HEK293 (cell line): Measurements from ENCODE around the gene KIAA0319L.

ENCODE experiments used
- CTCF ChIA-PET: fragments of 350-600 bp; formaldehyde crosslinking; extraction: SDS; loops from one replicate; lab custom pipeline; 2021; ENCODE audit warnings: antibody characterized with exemption; lab: Yijun Ruan, JAX
- POLR2A ChIA-PET: fragments of 300-600 bp; formaldehyde crosslinking; extraction: SDS; loops from one replicate; lab custom pipeline; 2020; ENCODE audit warnings: antibody characterized with exemption, inconsistent platforms; lab: Yijun Ruan, JAX
- H3K27ac ChIP-seq: fragments of 200-500 bp; sonication (Bioruptor generic); 2 replicates; pipeline ENCODE4 v1.5.1; 2014; ENCODE audit warnings: low read depth, low read length, control low read depth, inconsistent platforms; ENCODE audit errors: extremely low read depth
- H3K36me3 ChIP-seq, 2 experiments: fragments of 200-500 bp in 1 of 2; sonication (Bioruptor generic) in 1 of 2; 1 replicate in 1 of 2; 2 replicates in 1 of 2; pipeline ENCODE4 v1.5.1; 2014 to 2017; ENCODE audit warnings: inconsistent platforms in 2 of 2, low read length in 2 of 2; ENCODE audit not compliant: control insufficient read depth in 2 of 2, insufficient read depth in 1 of 2
- H3K4me1 ChIP-seq: fragments of 200-500 bp; sonication (Bioruptor generic); 2 replicates; pipeline ENCODE4 v1.5.1; 2014; ENCODE audit warnings: mild to moderate bottlenecking, low read length, inconsistent platforms; ENCODE audit not compliant: control insufficient read depth, insufficient read depth
- H3K4me3 ChIP-seq: 2 replicates; pipeline ENCODE4 v1.5.1; 2011; ENCODE audit warnings: low read depth, mild to moderate bottlenecking, control low read depth, low read length, moderate library complexity
- H3K9me3 ChIP-seq: fragments of 200-500 bp; sonication (Bioruptor generic); 2 replicates; pipeline ENCODE4 v1.5.1; 2014; ENCODE audit warnings: low read depth, low read length, inconsistent platforms; ENCODE audit not compliant: control insufficient read depth, insufficient read depth
- IKZF3 ChIP-seq: fragments of 450-650 bp; IDR thresholded peaks from 2 replicates; pipeline ENCODE4 v1.5.0; 2018; ENCODE audit warnings: missing biosample characterization, mild to moderate bottlenecking, missing genetic modification characterization, moderate library complexity
- KLF7 ChIP-seq: fragments of 450-650 bp; formaldehyde crosslinking; IDR thresholded peaks from 2 replicates; pipeline ENCODE4 v1.5.1; 2016; ENCODE audit warnings: missing biosample characterization, missing genetic modification characterization, borderline replicate concordance
- MYNN ChIP-seq: fragments of 450-650 bp; formaldehyde crosslinking; IDR thresholded peaks from 2 replicates; pipeline ENCODE4 v1.5.1; 2016; ENCODE audit warnings: missing biosample characterization, missing genetic modification characterization, borderline replicate concordance
- SCRT1 ChIP-seq: fragments of 450-650 bp; formaldehyde crosslinking; IDR thresholded peaks from 2 replicates; pipeline ENCODE4 v1.5.1; 2016; ENCODE audit warnings: missing biosample characterization, missing genetic modification characterization, borderline replicate concordance
- SP7 ChIP-seq: fragments of 450-650 bp; formaldehyde crosslinking; IDR thresholded peaks from 2 replicates; pipeline ENCODE4 v1.5.1; 2016; ENCODE audit warnings: missing biosample characterization, missing genetic modification characterization
- ZBTB48 ChIP-seq: fragments of 450-650 bp; formaldehyde crosslinking; IDR thresholded peaks from 2 replicates; pipeline ENCODE4 v1.5.1; 2016; ENCODE audit warnings: missing biosample characterization, missing genetic modification characterization
- ZNF112 ChIP-seq: fragments of 450-650 bp; formaldehyde crosslinking; IDR thresholded peaks from 2 replicates; pipeline ENCODE4 v1.5.0; 2017; ENCODE audit warnings: missing biosample characterization, missing genetic modification characterization
- ZNF133 ChIP-seq: fragments of 450-650 bp; formaldehyde crosslinking; IDR thresholded peaks from 2 replicates; pipeline ENCODE4 v1.5.1; 2016; ENCODE audit warnings: missing biosample characterization, missing genetic modification characterization
- ZNF146 ChIP-seq: fragments of 450-650 bp; formaldehyde crosslinking; IDR thresholded peaks from 2 replicates; pipeline ENCODE4 v1.5.1; 2016; ENCODE audit warnings: missing biosample characterization, missing genetic modification characterization
- ZNF202 ChIP-seq: fragments of 450-650 bp; formaldehyde crosslinking; IDR thresholded peaks from 2 replicates; pipeline ENCODE4 v1.5.1; 2016; ENCODE audit warnings: missing biosample characterization, missing genetic modification characterization, borderline replicate concordance
- ZNF311 ChIP-seq: fragments of 450-650 bp; formaldehyde crosslinking; IDR thresholded peaks from 2 replicates; pipeline ENCODE4 v1.5.1; 2017; ENCODE audit warnings: missing biosample characterization, missing genetic modification characterization, borderline replicate concordance
- ZNF488 ChIP-seq: fragments of 450-650 bp; formaldehyde crosslinking; IDR thresholded peaks from 2 replicates; pipeline ENCODE4 v1.5.1; 2016; ENCODE audit warnings: missing biosample characterization, missing genetic modification characterization
- ZNF530 ChIP-seq: fragments of 450-650 bp; formaldehyde crosslinking; IDR thresholded peaks from 2 replicates; pipeline ENCODE4 v1.5.1; 2016; ENCODE audit warnings: low read depth, missing biosample characterization, missing genetic modification characterization
- ZNF548 ChIP-seq: fragments of 450-650 bp; formaldehyde crosslinking; IDR thresholded peaks from 2 replicates; pipeline ENCODE4 v1.5.1; 2016; ENCODE audit warnings: missing biosample characterization, missing genetic modification characterization
- ZNF629 ChIP-seq: fragments of 450-650 bp; formaldehyde crosslinking; IDR thresholded peaks from 2 replicates; pipeline ENCODE4 v1.5.1; 2017; ENCODE audit warnings: missing biosample characterization, missing genetic modification characterization
- ZNF660 ChIP-seq: fragments of 450-650 bp; IDR thresholded peaks from 2 replicates; pipeline ENCODE4 v1.5.1; 2018; ENCODE audit warnings: missing biosample characterization, mild to moderate bottlenecking, missing genetic modification characterization
- ZNF692 ChIP-seq: fragments of 450-650 bp; formaldehyde crosslinking; IDR thresholded peaks from 2 replicates; pipeline ENCODE4 v1.5.1; 2016; ENCODE audit warnings: missing biosample characterization, missing genetic modification characterization
- ZNF707 ChIP-seq: fragments of 450-650 bp; formaldehyde crosslinking; IDR thresholded peaks from 2 replicates; pipeline ENCODE4 v1.5.1; 2016; ENCODE audit warnings: missing biosample characterization, missing genetic modification characterization
- ZNF76 ChIP-seq: fragments of 450-650 bp; formaldehyde crosslinking; IDR thresholded peaks from 2 replicates; pipeline ENCODE4; 2016; ENCODE audit warnings: low read depth, missing biosample characterization, missing genetic modification characterization, borderline replicate concordance
- ZNF768 ChIP-seq: fragments of 450-650 bp; formaldehyde crosslinking; IDR thresholded peaks from 2 replicates; pipeline ENCODE4 v1.5.1; 2018; ENCODE audit warnings: missing biosample characterization, mild to moderate bottlenecking, missing genetic modification characterization
- ZNF777 ChIP-seq: fragments of 450-650 bp; formaldehyde crosslinking; IDR thresholded peaks from 2 replicates; pipeline ENCODE4 v1.5.1; 2017; ENCODE audit warnings: missing biosample characterization, missing genetic modification characterization, borderline replicate concordance
- ZSCAN5A ChIP-seq: fragments of 450-650 bp; formaldehyde crosslinking; IDR thresholded peaks from 2 replicates; pipeline ENCODE4 v1.5.1; 2016; ENCODE audit warnings: missing biosample characterization, missing genetic modification characterization
- TF ChIP-seq, protein P1 (sequence below): fragments of 450-650 bp; formaldehyde crosslinking; conservative IDR thresholded peaks from 2 replicates; pipeline ENCODE4 v1.5.1; 2016; ENCODE audit warnings: low read depth, missing biosample characterization, missing genetic modification characterization
- TF ChIP-seq, protein P2 (sequence below): fragments of 450-650 bp; formaldehyde crosslinking; IDR thresholded peaks from 2 replicates; pipeline ENCODE4 v1.5.1; 2016; ENCODE audit warnings: missing biosample characterization, missing genetic modification characterization, borderline replicate concordance

The KIAA0319L gene

DNA sequence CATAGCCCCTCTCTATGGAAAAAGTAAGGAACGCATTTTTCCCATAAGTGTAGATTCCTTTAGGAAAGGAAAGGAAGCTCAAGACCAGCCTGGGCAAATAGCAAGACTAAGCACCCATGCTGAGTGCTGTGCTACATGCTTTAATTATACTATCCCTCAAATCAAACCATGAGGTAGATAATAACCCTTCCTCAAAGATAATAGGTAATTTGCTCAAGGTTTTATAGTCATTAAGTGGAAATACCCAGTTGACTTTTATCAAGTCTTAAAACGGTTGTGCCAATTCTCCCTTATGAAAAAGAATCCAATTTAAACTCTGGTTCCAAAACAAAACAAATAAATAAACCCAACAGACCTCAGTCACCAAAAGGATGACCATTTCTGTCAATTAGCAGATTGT lies 3.4 kb downstream of the KIAA0319L start:
- peaks cover 27% of the 10 kb centered on the region for H3K4me1 ChIP-seq
- CTCF ChIA-PET = interaction anchor here (0.6 kb wide), 1 partner anchor 17 kb away, joined by 4 read pairs; no protein-coding TSS in a partner anchor
- peaks cover 24 to 47% of the 10 kb centered on the region in 2 experiments; a peak in 2 of 3 replicates for H3K36me3 ChIP-seq
- no peak overlapping the region for H3K27ac ChIP-seq
- H3K9me3 ChIP-seq = no peaks in the 10 kb centered on the region
- POLR2A ChIA-PET = no interaction called here
- H3K4me3 ChIP-seq = no peak overlapping the region
- TF ChIP-seq ZNF133 (tag by site-specific recombination) (no peak), SCRT1 (tag by site-specific recombination) (peak; percentile 45; the same call in 1 of the 2 replicates), SP7 (tag by site-specific recombination) (peak; percentile 77), ZSCAN5A (tag by site-specific recombination) (no peak), ZNF660 (tag by site-specific recombination) (no peak), ZNF146 (tag by site-specific recombination) (no peak), ZNF76 (no peak), KLF7 (tag by site-specific recombination) (no peak), ZNF768 (tag by site-specific recombination) (no peak), ZNF311 (no peak), ZNF548 (tag by site-specific recombination) (no peak), ZNF488 (tag by site-specific recombination) (no peak), IKZF3 (tag by site-specific recombination) (0 out of 2 replicates have a peak, but pooled peaks have one; percentile 21), ZBTB48 (tag by site-specific recombination) (no peak), ZNF530 (tag by site-specific recombination) (no peak), ZNF629 (no peak), MYNN (tag by site-specific recombination) (no peak), ZNF202 (tag by site-specific recombination) (no peak), ZNF692 (tag by site-specific recombination) (peak; percentile 19; the same call in 1 of the 2 replicates), ZNF112 (tag by site-specific recombination) (no peak), ZNF707 (tag by site-specific recombination) (no peak), ZNF777 (tag by site-specific recombination) (no peak)
- TF ChIP-seq, protein P1, sequence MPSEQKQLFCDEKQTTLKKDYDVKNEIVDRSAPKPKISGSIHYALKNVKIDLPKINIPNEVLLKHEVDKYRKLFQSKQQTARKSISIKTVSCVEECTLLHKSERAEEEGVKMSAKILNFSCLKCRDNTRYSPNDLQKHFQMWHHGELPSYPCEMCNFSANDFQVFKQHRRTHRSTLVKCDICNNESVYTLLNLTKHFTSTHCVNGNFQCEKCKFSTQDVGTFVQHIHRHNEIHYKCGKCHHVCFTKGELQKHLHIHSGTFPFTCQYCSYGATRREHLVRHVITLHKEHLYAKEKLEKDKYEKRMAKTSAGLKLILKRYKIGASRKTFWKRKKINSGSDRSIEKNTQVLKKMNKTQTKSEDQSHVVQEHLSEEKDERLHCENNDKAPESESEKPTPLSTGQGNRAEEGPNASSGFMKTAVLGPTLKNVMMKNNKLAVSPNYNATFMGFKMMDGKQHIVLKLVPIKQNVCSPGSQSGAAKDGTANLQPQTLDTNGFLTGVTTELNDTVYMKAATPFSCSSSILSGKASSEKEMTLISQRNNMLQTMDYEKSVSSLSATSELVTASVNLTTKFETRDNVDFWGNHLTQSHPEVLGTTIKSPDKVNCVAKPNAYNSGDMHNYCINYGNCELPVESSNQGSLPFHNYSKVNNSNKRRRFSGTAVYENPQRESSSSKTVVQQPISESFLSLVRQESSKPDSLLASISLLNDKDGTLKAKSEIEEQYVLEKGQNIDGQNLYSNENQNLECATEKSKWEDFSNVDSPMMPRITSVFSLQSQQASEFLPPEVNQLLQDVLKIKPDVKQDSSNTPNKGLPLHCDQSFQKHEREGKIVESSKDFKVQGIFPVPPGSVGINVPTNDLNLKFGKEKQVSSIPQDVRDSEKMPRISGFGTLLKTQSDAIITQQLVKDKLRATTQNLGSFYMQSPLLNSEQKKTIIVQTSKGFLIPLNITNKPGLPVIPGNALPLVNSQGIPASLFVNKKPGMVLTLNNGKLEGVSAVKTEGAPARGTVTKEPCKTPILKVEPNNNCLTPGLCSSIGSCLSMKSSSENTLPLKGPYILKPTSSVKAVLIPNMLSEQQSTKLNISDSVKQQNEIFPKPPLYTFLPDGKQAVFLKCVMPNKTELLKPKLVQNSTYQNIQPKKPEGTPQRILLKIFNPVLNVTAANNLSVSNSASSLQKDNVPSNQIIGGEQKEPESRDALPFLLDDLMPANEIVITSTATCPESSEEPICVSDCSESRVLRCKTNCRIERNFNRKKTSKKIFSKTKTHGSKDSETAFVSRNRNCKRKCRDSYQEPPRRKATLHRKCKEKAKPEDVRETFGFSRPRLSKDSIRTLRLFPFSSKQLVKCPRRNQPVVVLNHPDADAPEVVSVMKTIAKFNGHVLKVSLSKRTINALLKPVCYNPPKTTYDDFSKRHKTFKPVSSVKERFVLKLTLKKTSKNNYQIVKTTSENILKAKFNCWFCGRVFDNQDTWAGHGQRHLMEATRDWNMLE = no peak
- TF ChIP-seq, protein P2, sequence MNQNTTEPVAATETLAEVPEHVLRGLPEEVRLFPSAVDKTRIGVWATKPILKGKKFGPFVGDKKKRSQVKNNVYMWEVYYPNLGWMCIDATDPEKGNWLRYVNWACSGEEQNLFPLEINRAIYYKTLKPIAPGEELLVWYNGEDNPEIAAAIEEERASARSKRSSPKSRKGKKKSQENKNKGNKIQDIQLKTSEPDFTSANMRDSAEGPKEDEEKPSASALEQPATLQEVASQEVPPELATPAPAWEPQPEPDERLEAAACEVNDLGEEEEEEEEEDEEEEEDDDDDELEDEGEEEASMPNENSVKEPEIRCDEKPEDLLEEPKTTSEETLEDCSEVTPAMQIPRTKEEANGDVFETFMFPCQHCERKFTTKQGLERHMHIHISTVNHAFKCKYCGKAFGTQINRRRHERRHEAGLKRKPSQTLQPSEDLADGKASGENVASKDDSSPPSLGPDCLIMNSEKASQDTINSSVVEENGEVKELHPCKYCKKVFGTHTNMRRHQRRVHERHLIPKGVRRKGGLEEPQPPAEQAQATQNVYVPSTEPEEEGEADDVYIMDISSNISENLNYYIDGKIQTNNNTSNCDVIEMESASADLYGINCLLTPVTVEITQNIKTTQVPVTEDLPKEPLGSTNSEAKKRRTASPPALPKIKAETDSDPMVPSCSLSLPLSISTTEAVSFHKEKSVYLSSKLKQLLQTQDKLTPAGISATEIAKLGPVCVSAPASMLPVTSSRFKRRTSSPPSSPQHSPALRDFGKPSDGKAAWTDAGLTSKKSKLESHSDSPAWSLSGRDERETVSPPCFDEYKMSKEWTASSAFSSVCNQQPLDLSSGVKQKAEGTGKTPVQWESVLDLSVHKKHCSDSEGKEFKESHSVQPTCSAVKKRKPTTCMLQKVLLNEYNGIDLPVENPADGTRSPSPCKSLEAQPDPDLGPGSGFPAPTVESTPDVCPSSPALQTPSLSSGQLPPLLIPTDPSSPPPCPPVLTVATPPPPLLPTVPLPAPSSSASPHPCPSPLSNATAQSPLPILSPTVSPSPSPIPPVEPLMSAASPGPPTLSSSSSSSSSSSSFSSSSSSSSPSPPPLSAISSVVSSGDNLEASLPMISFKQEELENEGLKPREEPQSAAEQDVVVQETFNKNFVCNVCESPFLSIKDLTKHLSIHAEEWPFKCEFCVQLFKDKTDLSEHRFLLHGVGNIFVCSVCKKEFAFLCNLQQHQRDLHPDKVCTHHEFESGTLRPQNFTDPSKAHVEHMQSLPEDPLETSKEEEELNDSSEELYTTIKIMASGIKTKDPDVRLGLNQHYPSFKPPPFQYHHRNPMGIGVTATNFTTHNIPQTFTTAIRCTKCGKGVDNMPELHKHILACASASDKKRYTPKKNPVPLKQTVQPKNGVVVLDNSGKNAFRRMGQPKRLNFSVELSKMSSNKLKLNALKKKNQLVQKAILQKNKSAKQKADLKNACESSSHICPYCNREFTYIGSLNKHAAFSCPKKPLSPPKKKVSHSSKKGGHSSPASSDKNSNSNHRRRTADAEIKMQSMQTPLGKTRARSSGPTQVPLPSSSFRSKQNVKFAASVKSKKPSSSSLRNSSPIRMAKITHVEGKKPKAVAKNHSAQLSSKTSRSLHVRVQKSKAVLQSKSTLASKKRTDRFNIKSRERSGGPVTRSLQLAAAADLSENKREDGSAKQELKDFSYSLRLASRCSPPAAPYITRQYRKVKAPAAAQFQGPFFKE (tag by site-specific recombination) = no peak
